GM12864 (cell line): ENCODE results near the gene PKN3.

Experiments used
- DNase-seq: peaks from one replicate; pipeline ENCODE4 v3.0.0-alpha.2; 2011; ENCODE audit warnings: low read depth
- H3K4me3 ChIP-seq: 2 replicates; pipeline ENCODE4 v1.5.1; 2011; ENCODE audit warnings: mild to moderate bottlenecking, low read depth, low read length, control low read depth
- CTCF ChIP-seq: IDR thresholded peaks from 2 replicates; pipeline ENCODE4 v1.5.1; 2011; ENCODE audit warnings: low read depth, mild to moderate bottlenecking, moderate library complexity, low read length, control low read depth, inconsistent platforms; ENCODE audit errors: missing control alignments

PKN3 gene

DNA sequence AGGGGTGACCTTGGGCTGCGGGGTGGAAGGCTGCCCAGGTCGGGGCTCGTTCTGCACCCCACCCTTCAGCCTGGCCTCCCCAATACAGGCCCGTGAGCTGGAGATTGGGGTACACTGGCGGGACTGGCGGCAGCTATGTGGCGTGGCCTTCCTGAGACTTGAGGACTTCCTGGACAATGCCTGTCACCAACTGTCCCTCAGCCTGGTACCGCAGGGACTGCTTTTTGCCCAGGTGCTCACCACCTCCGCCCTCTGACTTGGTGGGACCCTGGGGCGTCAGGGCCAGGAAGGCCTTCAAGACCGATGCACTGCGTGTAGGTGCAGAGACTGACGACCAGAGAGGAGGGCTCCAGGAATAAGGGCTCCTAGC lies 11.1 kb downstream of the PKN3 start:
- H3K4me3 ChIP-seq: no peak overlapping the region
- DNase-seq: no peak
- TF ChIP-seq CTCF: no peak

- no peak for DNase-seq
- H3K4me3 ChIP-seq: no peak overlapping the region
- TF ChIP-seq CTCF: no peak
Measured at GRCh38 chr9:128713941-128714573, 11.8 kb downstream of the PKN3 start.

DNA sequence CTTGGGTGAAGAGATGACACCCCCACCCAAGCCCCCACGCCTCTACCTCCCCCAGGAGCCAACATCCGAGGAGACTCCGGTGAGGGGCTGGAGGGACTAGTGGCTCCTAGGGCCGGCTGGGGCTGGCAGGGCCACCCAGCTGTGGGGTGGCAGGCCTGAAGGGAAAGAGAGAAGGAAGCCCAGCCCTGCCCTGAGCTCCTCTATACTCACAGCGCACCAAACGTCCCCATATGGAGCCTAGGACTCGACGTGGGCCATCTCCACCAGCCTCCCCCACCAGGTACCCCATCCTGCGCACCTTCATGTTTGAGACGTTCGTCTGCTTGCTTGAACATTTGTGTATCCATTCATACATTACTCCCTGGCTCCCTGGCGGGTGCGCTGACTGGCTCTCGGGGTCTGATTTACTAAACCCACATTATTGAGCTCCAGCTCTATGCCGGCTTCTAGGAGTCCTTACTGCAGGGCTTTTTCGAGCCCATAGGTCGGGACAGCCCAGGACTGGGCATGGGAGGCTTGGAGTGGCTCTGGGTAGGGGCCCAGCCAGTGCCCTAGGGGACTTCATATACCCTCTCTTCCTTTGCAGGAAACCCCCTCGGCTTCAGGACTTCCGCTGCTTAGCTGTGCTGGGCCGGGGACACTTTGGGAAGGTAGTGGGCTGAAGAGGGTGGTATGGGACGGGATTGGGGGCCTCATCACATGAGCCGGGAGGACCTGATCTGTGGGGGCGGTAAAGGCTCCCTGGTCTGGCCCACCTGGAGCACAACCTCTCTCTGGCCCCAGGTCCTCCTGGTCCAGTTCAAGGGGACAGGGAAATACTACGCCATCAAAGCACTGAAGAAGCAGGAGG lies 12.5 kb downstream of the PKN3 start:
- H3K4me3 ChIP-seq: no peak overlapping the region
- DNase-seq: no peak
- TF ChIP-seq CTCF: no peak

DNA sequence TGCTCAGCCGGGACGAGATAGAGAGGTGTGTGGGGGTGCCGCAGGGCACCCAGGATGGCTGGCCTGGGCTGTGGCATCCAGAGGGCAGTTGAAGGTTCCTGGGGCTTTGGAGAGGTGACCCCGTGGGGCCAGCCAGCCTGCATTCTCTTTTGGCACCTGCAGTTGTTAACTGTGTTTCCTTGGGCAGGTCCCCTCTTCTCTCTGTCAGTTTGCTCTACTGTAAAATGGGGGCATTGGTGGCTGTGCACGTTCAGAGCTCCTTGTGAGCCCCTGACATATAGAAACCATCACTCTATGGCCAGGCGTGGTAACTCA lies 13.1 kb downstream of the PKN3 start:
- no peak for TF ChIP-seq CTCF
- H3K4me3 ChIP-seq: no peak overlapping the region
- DNase-seq: no peak

DNA sequence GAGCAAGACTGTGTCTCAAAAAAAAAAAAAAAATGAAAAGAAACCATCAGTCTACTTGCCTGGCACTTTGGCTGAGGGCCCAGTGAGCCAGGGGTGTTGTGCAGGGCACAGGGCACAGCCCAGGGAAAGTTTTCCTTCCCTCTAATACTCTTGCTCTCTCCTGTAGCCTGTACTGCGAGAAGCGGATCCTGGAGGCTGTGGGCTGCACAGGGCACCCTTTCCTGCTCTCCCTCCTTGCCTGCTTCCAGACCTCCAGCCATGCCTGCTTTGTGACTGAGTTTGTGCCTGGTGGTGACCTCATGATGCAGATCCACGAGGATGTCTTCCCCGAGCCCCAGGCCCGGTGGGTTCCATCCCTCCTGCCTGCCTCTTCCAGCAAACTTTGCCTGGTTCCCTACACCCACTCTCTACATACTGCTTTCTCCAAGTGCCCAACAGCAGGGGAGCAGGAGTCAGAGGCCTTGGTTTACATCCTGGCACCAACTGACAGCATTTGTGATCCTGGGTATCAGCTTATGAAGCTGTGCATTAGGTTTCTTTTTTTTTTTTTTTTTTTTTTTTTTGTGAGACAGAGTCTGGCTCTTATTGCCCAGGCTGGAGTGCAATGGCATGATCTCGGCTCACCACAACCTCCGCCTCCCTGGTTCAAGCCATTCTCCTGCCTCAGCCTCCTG lies 14.4 kb downstream of the PKN3 start:
- no peak for TF ChIP-seq CTCF
- DNase-seq: no peak
- H3K4me3 ChIP-seq: no peak overlapping the region

DNA sequence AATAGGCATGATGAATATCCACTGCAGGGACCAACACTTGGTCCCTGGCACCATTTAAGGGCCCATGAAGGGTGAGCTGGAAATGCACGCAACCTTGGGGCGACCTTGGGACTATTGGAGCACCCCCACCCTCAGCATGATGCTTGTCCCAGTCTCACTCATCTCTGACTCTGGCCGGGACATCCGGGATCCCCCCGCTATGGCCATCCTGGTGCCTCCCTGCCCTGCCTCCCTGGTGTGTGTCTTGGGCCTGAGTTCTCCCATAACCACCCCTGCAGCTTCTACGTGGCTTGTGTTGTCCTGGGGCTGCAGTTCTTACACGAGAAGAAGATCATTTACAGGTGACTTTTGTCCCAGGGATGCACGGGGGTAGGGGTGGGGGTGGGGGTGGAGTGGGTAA lies 15.7 kb downstream of the PKN3 start:
- TF ChIP-seq CTCF: no peak
- no peak for DNase-seq
- H3K4me3 ChIP-seq: no peak overlapping the region

DNA sequence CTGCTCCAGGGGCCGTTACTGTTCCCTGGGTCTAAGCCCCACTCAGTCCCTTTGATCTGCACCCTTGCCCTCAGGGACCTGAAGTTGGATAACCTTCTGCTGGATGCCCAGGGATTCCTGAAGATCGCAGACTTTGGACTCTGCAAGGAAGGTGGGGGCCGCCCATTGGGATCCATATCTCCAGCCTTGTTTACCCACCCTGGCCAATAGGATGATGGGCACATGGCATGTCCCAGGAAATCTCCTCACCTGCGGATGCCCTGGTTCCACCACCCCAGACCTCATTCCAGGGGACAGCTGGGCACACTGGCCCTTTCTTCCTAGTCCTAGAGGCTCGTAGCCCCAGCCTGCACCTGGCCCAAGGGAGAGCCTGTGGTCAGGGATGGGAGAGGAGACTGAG lies 16.2 kb downstream of the PKN3 start:
- no peak overlapping the region for H3K4me3 ChIP-seq
- no peak for DNase-seq
- no peak for TF ChIP-seq CTCF
